Activated CD8-positive, alpha-beta memory T cell treated with anti-CD3 and anti-CD28 coated beads, Interleukin-2, amount 50 U/mL, for 1 hour (primary cell): Measurements from ENCODE around the gene TMPRSS7.
"Not testable (repeated sequence)": the region's sequence is repeated elsewhere in the genome, so short reads cannot be mapped to it uniquely, and the experiment has no call there.

Source experiments
- DNase-seq: peaks from one replicate; pipeline ENCODE4 v3.0.0-alpha.2; 2020; ENCODE audit errors: extremely low read depth

TMPRSS7 gene

GRCh38 chr3:112072387-112073060, 38.0 kb downstream of the TMPRSS7 start:
- not testable (repeated sequence) for DNase-seq

- no peak for DNase-seq
Observed at GRCh38 chr3:112074006-112074405, 39.5 kb downstream of the TMPRSS7 start.

- DNase-seq = no peak
Observed at GRCh38 chr3:112074616-112075497, 40.3 kb downstream of the TMPRSS7 start.

DNA sequence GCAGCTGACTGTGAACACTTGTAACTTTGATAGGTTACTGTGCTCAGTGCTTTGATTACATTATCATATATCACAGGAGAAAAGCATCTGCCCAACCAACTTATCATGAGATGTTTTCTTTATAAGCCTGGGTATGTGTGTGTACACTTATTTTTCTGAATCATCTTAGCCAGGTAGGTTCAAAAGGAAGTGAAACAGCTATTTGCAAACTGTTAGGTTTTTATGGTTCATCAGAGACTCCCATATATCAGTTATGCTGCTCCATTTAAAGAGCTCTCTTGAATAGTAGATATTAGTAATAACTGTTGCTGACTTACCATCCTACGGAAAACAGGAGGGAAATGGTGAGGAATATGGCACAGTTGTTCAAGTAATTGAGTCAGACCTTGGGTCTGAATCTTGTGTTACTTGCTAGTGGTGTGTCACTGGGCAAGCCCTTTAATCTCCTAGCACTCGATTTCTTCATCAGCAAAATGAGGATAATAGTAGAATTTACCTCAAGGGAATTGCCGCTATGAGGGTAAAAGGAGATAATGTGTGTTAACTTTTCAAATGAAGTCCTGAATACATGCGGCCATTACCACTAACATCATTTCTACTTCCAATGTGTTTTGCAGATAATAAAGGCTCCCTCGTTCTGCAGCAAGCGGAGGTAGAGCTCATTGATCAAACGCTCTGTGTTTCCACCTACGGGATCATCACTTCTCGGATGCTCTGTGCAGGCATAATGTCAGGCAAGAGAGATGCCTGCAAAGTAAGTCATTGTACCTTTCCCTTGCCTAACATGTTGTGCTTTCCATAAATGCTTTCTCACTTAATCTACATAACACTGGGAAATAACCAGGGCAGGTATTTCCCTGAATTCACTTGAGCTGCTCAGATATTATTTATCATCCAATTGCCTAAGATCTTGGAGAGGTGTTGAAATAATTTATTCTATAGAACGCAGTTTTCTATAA, 43.9 kb downstream of the TMPRSS7 start:
- no peak for DNase-seq

GRCh38 chr3:112083239-112083638, 48.7 kb downstream of the TMPRSS7 start:
- DNase-seq = no peak

- no peak for DNase-seq
Observed at GRCh38 chr3:112084980-112085705, 50.6 kb downstream of the TMPRSS7 start.

DNA sequence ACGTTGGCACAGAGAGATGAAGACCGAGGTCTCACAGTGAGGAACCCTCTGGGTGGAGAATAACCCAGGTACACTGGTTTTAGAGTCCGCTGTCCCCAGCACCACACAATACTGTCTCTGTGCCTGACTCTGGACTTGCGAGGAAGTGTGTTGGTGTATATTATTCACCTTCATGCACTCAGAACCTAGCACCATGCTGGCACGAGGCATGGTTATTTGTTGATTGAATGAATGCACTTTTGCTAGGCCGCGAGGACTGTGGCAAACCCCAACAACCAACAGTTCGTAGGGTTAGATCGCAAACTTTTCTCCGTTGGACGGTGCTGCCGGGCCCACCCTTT, 51.2 kb downstream of the TMPRSS7 start:
- DNase-seq = no peak

- no peak for DNase-seq
Observed at GRCh38 chr3:112086076-112086854, 51.7 kb downstream of the TMPRSS7 start, which contains the start of gene C3orf52. C3orf52 (plus strand) TSS chr3:112086389; CDS start chr3:112086408, 19 bp downstream.

DNA sequence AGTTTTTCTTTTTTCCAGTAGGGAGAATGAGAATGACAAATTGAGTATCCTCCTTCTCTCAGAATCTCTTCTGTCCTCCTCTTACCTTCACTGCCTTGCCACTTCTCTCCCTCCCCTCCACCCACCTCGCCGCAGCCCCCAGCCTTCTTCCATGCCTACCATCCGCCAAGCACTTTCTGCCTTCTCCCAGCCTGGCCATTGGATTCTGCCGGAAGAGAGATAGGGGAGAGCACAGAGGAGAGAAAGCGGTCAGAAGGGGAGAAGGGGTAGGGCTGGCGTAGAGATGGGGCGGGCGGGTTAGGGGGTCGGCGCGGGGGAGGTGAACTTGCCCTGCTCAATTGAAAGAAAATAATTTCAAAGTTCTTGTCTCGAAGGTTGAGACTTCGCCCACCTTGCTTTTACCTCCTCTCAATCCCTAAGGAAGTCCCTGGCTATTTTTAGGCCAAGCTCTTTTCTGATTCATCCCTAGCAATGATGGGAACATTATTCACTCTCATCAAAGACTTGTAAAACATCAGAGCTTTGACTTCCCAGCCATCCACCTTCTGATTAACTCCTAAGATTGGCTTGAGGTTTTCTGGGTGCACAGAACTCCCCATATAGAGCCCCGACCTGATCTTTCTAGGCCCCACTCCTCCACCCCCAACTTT, 52.5 kb downstream of the TMPRSS7 start:
- DNase-seq = no peak

DNA sequence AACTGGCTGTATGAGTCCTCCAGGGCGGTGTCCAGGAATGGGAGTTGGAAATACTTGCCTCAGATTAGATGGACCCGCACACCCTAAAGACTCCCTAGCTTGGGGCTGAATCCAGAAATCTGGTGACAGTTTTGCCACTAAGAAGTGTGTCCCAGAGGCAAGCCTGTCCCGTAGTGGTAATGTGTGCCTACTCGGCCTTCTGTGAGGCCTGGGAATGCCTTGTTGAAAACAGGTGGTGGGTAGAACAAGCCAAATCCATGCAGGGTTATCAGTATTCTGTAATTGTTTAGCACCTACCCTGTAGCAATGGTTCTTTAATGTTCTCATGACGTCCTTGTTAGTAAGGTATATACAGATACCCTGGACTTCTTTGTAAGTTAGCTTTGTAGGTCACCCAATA, 53.2 kb downstream of the TMPRSS7 start:
- no peak for DNase-seq

DNA sequence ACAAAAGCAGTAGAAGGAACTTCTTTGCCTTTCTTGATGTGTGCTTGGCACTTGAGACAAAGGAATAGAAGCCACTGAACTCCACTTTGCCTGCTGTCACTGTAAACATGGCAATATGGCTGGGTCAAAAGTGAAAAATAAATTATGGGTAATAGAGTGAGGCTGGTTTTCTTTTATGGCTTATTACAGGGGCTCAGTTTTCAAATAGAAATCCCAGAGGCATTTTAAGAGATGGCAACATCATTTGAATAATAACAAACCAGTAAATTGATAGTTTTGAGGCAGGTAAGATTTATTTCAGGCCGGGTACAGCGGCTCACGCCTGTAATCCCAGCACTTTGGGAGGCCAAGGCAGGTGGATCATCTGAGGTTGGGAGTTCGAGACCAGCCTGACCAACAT, 54.4 kb downstream of the TMPRSS7 start:
- no peak for DNase-seq

DNA sequence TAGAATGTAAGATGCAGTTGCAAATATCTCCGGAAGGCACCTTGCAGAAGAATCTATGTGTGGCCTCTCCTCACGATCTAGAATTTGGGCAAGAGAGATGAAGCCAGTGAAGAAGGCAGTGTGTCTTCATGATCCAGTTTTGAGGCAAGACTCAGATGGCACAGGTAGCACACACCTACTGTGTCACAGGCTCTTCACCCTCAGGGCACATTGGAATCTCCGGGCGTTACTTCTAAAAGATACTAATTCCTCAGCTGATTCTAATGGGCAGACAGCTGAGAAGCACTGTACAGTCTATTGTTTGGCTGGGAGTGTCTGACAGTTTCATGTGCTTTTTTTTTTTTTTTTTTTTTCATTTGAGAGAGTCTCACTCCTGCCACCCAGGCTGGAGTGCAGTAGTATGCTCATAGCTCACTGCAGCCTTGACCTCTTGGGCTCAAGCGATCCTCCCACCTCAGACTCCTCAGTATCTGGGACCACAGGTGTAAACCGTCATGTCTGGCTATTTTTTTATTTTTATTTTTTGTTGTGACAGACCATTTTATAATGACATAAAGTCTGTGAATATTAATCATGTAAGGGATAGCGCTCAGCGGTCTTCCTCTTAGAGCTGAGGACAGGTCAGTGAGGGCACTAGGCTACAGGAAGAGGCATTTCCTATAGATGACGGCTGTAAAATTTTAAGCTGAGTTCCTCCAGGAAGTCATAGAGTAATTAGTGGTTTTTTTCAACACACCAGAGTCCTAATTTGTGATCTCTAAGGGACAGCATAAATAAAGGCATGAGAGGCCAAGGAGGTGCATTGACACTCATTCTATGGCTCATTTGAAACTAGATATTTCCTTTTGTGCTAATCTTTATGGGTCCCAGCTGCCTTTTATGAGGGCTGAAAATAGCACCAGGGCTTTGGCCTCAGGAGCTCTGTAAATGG, 55.7 kb downstream of the TMPRSS7 start:
- DNase-seq = no peak

DNA sequence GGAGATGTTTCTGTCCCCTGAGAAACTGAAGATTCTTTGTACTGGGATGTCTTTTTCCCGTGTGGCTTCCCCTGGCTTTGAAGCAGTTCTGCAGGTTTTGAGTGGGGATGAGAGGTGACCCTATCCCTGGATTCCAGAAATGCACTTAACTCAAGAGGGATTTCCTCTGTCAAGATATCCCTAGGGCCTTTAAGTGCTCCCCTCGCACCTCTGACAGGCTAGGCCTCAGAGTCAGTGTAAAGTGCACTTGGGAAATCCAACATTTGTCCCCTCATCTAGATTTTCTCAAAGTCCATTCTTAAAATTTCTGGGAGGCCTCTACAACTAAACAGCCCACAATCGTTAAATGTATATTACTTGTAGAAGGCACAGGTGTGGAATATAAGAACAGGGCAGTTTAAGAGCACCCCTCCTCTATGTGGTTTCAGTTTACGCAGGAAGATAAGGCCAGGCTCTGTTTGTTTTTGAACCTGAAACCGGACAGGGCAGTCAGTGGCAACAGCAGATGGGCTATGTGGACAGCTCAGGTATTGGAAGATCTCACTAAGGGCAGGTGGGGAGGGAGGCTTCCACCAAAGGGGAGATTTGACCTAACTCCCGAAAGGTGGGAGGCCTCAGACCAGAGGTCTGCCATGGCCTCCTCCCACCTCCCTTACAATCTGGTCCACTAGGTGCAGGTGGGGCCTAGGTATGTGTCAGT, 56.5 kb downstream of the TMPRSS7 start:
- no peak for DNase-seq

GRCh38 chr3:112092496-112093179, 58.1 kb downstream of the TMPRSS7 start:
- no peak for DNase-seq

GRCh38 chr3:112093180-112093522, 58.6 kb downstream of the TMPRSS7 start:
- DNase-seq = no peak

GRCh38 chr3:112095731-112096130, 61.2 kb downstream of the TMPRSS7 start:
- DNase-seq = no peak

GRCh38 chr3:112096176-112096575, 61.6 kb downstream of the TMPRSS7 start:
- DNase-seq = no peak

GRCh38 chr3:112097378-112097777, 62.8 kb downstream of the TMPRSS7 start:
- no peak for DNase-seq
